ENCODE measurements around the gene OR6K2. TPM values are rescaled to one million over a fixed set of nuclear protein-coding genes. Genes with fewer than 3 reads are reported as not detected.
"Not testable (repeated sequence)": the region's sequence is repeated elsewhere in the genome, so short reads cannot be mapped to it uniquely, and the experiment has no call there.

Gene OR6K2
- total RNA-seq, result not detected
- long read RNA-seq, result 0 reads

- DNase-seq (ENCODE audit: low spot score), result no peak
Observed at GRCh38 chr1:158700552-158700951, at the start of gene OR6K2. Gene OR6K2, minus strand, starts transcription at chr1:158700652. Its CDS starts 0 bp downstream, at chr1:158700652.

- no peak for DNase-seq (ENCODE audit: low spot score)
Observed at GRCh38 chr1:158735848-158736247, 35.4 kb upstream of the OR6K2 start.

- DNase-seq (ENCODE audit: low spot score), result no peak
Observed at GRCh38 chr1:158732524-158732923, 32.1 kb upstream of the OR6K2 start.

- no peak for DNase-seq (ENCODE audit: low spot score)
Observed at GRCh38 chr1:158731707-158732106, 31.3 kb upstream of the OR6K2 start.

- DNase-seq (ENCODE audit: low spot score), result no peak
Observed at GRCh38 chr1:158730453-158730852, 30.0 kb upstream of the OR6K2 start.

GRCh38 chr1:158728510-158729225 lies 28.2 kb upstream of the OR6K2 start:
- DNase-seq (ENCODE audit: low spot score), result no peak

GRCh38 chr1:158724442-158724841 lies 24.0 kb upstream of the OR6K2 start:
- no peak for DNase-seq (ENCODE audit: low spot score)

- no peak for DNase-seq (ENCODE audit: low spot score)
Observed at GRCh38 chr1:158720620-158721019, 20.2 kb upstream of the OR6K2 start, which contains the start of gene OR6K3. Gene OR6K3, minus strand, starts transcription at chr1:158720720. Its CDS starts 2,605 bp downstream, at chr1:158718115.

- no peak for DNase-seq (ENCODE audit: low spot score)
Observed at GRCh38 chr1:158719664-158720063, 19.2 kb upstream of the OR6K2 start.

GRCh38 chr1:158717344-158717743 lies 16.9 kb upstream of the OR6K2 start:
- DNase-seq (ENCODE audit: low spot score), result no peak

GRCh38 chr1:158716335-158716734 lies 15.9 kb upstream of the OR6K2 start:
- DNase-seq (ENCODE audit: low spot score), result no peak

GRCh38 chr1:158714754-158715153 lies 14.3 kb upstream of the OR6K2 start:
- no peak for DNase-seq (ENCODE audit: low spot score)

- DNase-seq (ENCODE audit: low spot score), result no peak
Observed at GRCh38 chr1:158711098-158711497, 10.6 kb upstream of the OR6K2 start.

GRCh38 chr1:158706096-158706495 lies 5.6 kb upstream of the OR6K2 start:
- DNase-seq (ENCODE audit: low spot score), result no peak

GRCh38 chr1:158694596-158694995 lies 5.9 kb downstream of the OR6K2 start:
- no peak for DNase-seq (ENCODE audit: low spot score)

GRCh38 chr1:158692356-158692755 lies 8.1 kb downstream of the OR6K2 start:
- DNase-seq (ENCODE audit: low spot score), result no peak

- no peak for DNase-seq (ENCODE audit: low spot score)
Observed at GRCh38 chr1:158691907-158692306, 8.5 kb downstream of the OR6K2 start.

- DNase-seq (ENCODE audit: low spot score), result not testable (repeated sequence)
Observed at GRCh38 chr1:158691149-158691548, 9.3 kb downstream of the OR6K2 start.

GRCh38 chr1:158689875-158690274 lies 10.6 kb downstream of the OR6K2 start:
- DNase-seq (ENCODE audit: low spot score), result no peak

- DNase-seq (ENCODE audit: low spot score), result no peak
Observed at GRCh38 chr1:158689110-158689509, 11.3 kb downstream of the OR6K2 start.

- DNase-seq (ENCODE audit: low spot score), result not testable (repeated sequence)
Observed at GRCh38 chr1:158688343-158688742, 12.1 kb downstream of the OR6K2 start.

GRCh38 chr1:158687037-158687436 lies 13.4 kb downstream of the OR6K2 start:
- DNase-seq (ENCODE audit: low spot score), result no peak

Measured in mesenteric fat pad (tissue), 1 donor.